ENCODE data around the gene PRKRA. TPM values are rescaled to one million over a fixed set of nuclear protein-coding genes. Genes with fewer than 3 reads are reported as not detected.

PRKRA gene
- 50.6 and 75.8 TPM in 2 replicates for total RNA-seq

GRCh38 chr2:178450774-178451525 lies at the start of gene PRKRA, which contains the start of gene PJVK:
PRKRA (minus strand) TSS chr2:178451175; CDS start chr2:178451030, 145 bp downstream.
PJVK (plus strand) TSS chr2:178451378; CDS start chr2:178453410, 2,032 bp downstream.

GRCh38 chr2:178480227-178481181 lies 29.5 kb upstream of the PRKRA start, which contains the start of gene PLEKHA3:
PLEKHA3 (plus strand) TSS chr2:178480457; CDS start chr2:178480870, 413 bp downstream.

GRCh38 chr2:178478439-178479274 lies 27.7 kb upstream of the PRKRA start, which contains the start of gene FKBP7:
FKBP7 (minus strand) TSS chr2:178478600; CDS start chr2:178478499, 101 bp downstream.

Other genes with a start within 250 kb of the PRKRA start
- 1.1 and 5.1 TPM in 2 replicates for gene PJVK, start 203 bp upstream of the PRKRA start, total RNA-seq
- 20.3 and 38.9 TPM in 2 replicates for gene FKBP7, start 27.4 kb upstream of the PRKRA start, total RNA-seq
- gene PLEKHA3, start 29.3 kb upstream of the PRKRA start, total RNA-seq, result 5.1 and 8.5 TPM in 2 replicates